GM23338 (cell line): ENCODE results near the gene KDM4C. TPM values are rescaled to one million over a fixed set of nuclear protein-coding genes. Genes with fewer than 3 reads are reported as not detected.
A peak's percentile ranks its signal among the peaks of the same experiment; 100 is the strongest.

Experiments used
- ATAC-seq: fragments of 200-7000 bp; cut with Tn5 transposase; 3 replicates; pipeline ENCODE4 v1.9.1; 2020
- DNase-seq: peaks from one replicate; pipeline ENCODE4 v3.0.0-alpha.2; 2015; ENCODE audit warnings: low spot score
- H2AFZ ChIP-seq: fragments of 200-600 bp; sonication (generic); 2 replicates; pipeline ENCODE4 v1.8.0; 2016; ENCODE audit warnings: antibody characterized with exemption, mild to moderate bottlenecking, moderate library complexity
- H3F3A ChIP-seq: fragments of 200-600 bp; sonication (generic); replicated peaks from 2 replicates; pipeline ENCODE4 v1.8.0; 2017; ENCODE audit warnings: antibody characterized with exemption, mixed run types, low read depth
- H3K27ac ChIP-seq: fragments of 200-600 bp; sonication (generic); 2 replicates; pipeline ENCODE4 v1.6.1; 2016; ENCODE audit warnings: low read depth
- H3K27me3 ChIP-seq: fragments of 200-600 bp; sonication (generic); 2 replicates; pipeline ENCODE4 v1.8.0; 2016; ENCODE audit warnings: mild to moderate bottlenecking, mixed run types, moderate library complexity; ENCODE audit not compliant: insufficient read depth
- H3K36me3 ChIP-seq: fragments of 200-600 bp; sonication (generic); 2 replicates; pipeline ENCODE4 v1.8.0; 2016; ENCODE audit warnings: mild to moderate bottlenecking; ENCODE audit not compliant: insufficient read depth
- H3K4me1 ChIP-seq: fragments of 200-600 bp; sonication (generic); 2 replicates; pipeline ENCODE4 v1.8.0; 2016; ENCODE audit warnings: mild to moderate bottlenecking, moderate library complexity; ENCODE audit not compliant: insufficient read depth
- H3K4me2 ChIP-seq: fragments of 200-600 bp; sonication (generic); 2 replicates; pipeline ENCODE4 v1.7.1; 2017; ENCODE audit warnings: mixed run types
- H3K4me3 ChIP-seq: fragments of 200-600 bp; sonication (generic); 2 replicates; pipeline ENCODE4 v1.6.1; 2016; ENCODE audit warnings: mixed run types
- H3K79me2 ChIP-seq: fragments of 200-600 bp; sonication (generic); replicated peaks from 2 replicates; pipeline ENCODE4 v1.8.0; 2017; ENCODE audit warnings: mild to moderate bottlenecking; ENCODE audit not compliant: insufficient read depth
- H3K9me2 ChIP-seq: fragments of 200-600 bp; sonication (generic); 2 replicates; pipeline ENCODE4 v1.8.0; 2017; ENCODE audit not compliant: insufficient read depth
- H4K20me1 ChIP-seq: fragments of 200-600 bp; sonication (generic); replicated peaks from 2 replicates; pipeline ENCODE4 v1.8.0; 2017; ENCODE audit warnings: mild to moderate bottlenecking; ENCODE audit not compliant: insufficient read depth
- H3K27ac Mint-ChIP-seq: 2 replicates; pipeline ENCODE4 v1.8.0; 2020; ENCODE audit warnings: inconsistent platforms, mild to moderate bottlenecking, moderate library complexity, mixed read lengths
- H3K27me3 Mint-ChIP-seq: 3 replicates; pipeline ENCODE4 v1.8.0; 2022; ENCODE audit warnings: low read depth, mild to moderate bottlenecking, moderate library complexity, mixed read lengths, inconsistent platforms; ENCODE audit not compliant: insufficient read depth, poor library complexity
- H3K36me3 Mint-ChIP-seq: 3 replicates; pipeline ENCODE4 v1.8.0; 2021; ENCODE audit warnings: low read depth, mild to moderate bottlenecking, inconsistent platforms, moderate library complexity, mixed read lengths
- H3K4me1 Mint-ChIP-seq: 3 replicates; pipeline ENCODE4 v1.8.0; 2020; ENCODE audit warnings: mild to moderate bottlenecking, inconsistent platforms, mixed read lengths
- H3K4me3 Mint-ChIP-seq: 3 replicates; pipeline ENCODE4 v1.8.0; 2021; ENCODE audit warnings: moderate library complexity, mild to moderate bottlenecking, inconsistent platforms, mixed read lengths
- H3K9me3 Mint-ChIP-seq: 3 replicates; pipeline ENCODE4 v1.8.0; 2020; ENCODE audit warnings: moderate library complexity, mild to moderate bottlenecking, inconsistent platforms, mixed read lengths
- CREB1 ChIP-seq: fragments of 250-450 bp; sonication (Bioruptor Pico); IDR thresholded peaks from 2 replicates; pipeline ENCODE4 v1.5.0; 2020; ENCODE audit warnings: low read depth, mild to moderate bottlenecking, moderate library complexity
- CTCF ChIP-seq, 2 experiments: fragments of 200-600 bp in 1 of 2; sonication (generic) in 1 of 2; conservative IDR thresholded peaks; 2 replicates each; pipeline versions ENCODE4 v1.5.1 to v1.6.1; 2016 to 2017; ENCODE audit warnings: antibody characterized with exemption in 2 of 2, low read depth in 2 of 2, mild to moderate bottlenecking in 2 of 2, moderate library complexity in 1 of 2
- EZH2 ChIP-seq: fragments of 200-600 bp; sonication (generic); IDR thresholded peaks from one replicate; pipeline ENCODE4 v1.8.0; 2017; ENCODE audit warnings: antibody characterized with exemption, mild to moderate bottlenecking, low read depth; ENCODE audit not compliant: unreplicated experiment
- NANOG ChIP-seq: IDR thresholded peaks from 2 replicates; pipeline ENCODE4 v1.6.1; 2016; ENCODE audit warnings: antibody characterized with exemption, borderline replicate concordance
- POLR2AphosphoS5 ChIP-seq: IDR thresholded peaks from 2 replicates; pipeline ENCODE4 v1.6.1; 2016; ENCODE audit warnings: antibody characterized with exemption, low read depth
- REST ChIP-seq: IDR thresholded peaks from one replicate; pipeline ENCODE4 v1.6.1; 2018; ENCODE audit warnings: antibody characterized with exemption; ENCODE audit not compliant: unreplicated experiment
- STAT1 ChIP-seq: IDR thresholded peaks from one replicate; pipeline ENCODE4 v1.6.1; 2016; ENCODE audit warnings: antibody characterized with exemption; ENCODE audit not compliant: unreplicated experiment
- ZNF331 ChIP-seq: fragments of 250-450 bp; sonication (Bioruptor Pico); IDR thresholded peaks from 2 replicates; pipeline ENCODE4 v1.5.0; 2020; ENCODE audit warnings: low read depth, mild to moderate bottlenecking, moderate library complexity
- ZNF462 ChIP-seq: fragments of 250-450 bp; sonication (Bioruptor Pico); IDR thresholded peaks from 2 replicates; pipeline ENCODE4 v1.5.0; 2020; ENCODE audit warnings: mild to moderate bottlenecking, moderate library complexity
- polyA plus RNA-seq: library from polyadenylated mRNA; unstranded; fragments of >200 nt; fragmentation: Nextera tagmentation; extraction: Ambion mirVana; gene quantifications from 2 replicates; pipeline ENCODE4 v1.2.1, GENCODE V29; 2016
- total RNA-seq: library from RNA; depleted of rRNA; stranded (reverse); fragments of >200 nt; shearing (Covaris generic); gene quantifications from 2 replicates; pipeline ENCODE4 v1.2.3, GENCODE V29; 2014

The KDM4C gene
- total and polyA plus RNA-seq, 2 experiments from 2014 or later = 12.0 to 43.8 TPM

- Histone ChIP-seq H3K4me2 (no peak overlapping the region), H3F3A (no peaks in the 10 kb centered on the region), H3K27me3 (no peaks in the 10 kb centered on the region), H2AFZ (no peak overlapping the region), H3K27ac (no peak overlapping the region), H3K79me2 (no peaks in the 10 kb centered on the region), H3K4me3 (no peak overlapping the region), H3K9me2 (no peaks in the 10 kb centered on the region), H4K20me1 (no peaks in the 10 kb centered on the region), H3K36me3 (no peaks in the 10 kb centered on the region), H3K4me1 (peaks cover 6% of the 10 kb centered on the region; the same call in 1 of the 2 replicates)
- DNase-seq (no peak), ATAC-seq (no peak)
- Mint-ChIP-seq H3K27me3 (peaks cover 5% of the 10 kb centered on the region), H3K36me3 (peaks cover 3% of the 10 kb centered on the region; the same call in 1 of the 3 replicates), H3K9me3 (no peaks in the 10 kb centered on the region), H3K27ac (no peak overlapping the region), H3K4me3 (no peak overlapping the region), H3K4me1 (peaks cover 17% of the 10 kb centered on the region; the same call in 2 of the 3 replicates)
- TF ChIP-seq EZH2 = no peak
- no peak for TF ChIP-seq POLR2AphosphoS5
- TF ChIP-seq CTCF (conservative IDR thresholded peaks at IDR 0.05; ENCODE audit: low read depth in 2 of 2) = no peak
- no peak for TF ChIP-seq REST
- TF ChIP-seq ZNF331 (CRISPR knock-in tag) = no peak
- no peak for TF ChIP-seq CREB1 (CRISPR knock-in tag)
- no peak for TF ChIP-seq STAT1
- TF ChIP-seq NANOG = no peak
These were observed 374.8 kb downstream of the KDM4C start for GRCh38 chr9:7132605-7133004.

GRCh38 chr9:7135735-7136134 is 378.0 kb downstream of the KDM4C start:
- no peaks in the 10 kb centered on the region for H3F3A ChIP-seq
- Mint-ChIP-seq H3K27me3 (peaks cover 2% of the 10 kb centered on the region), H3K27ac (no peak overlapping the region), H3K36me3 (no peaks in the 10 kb centered on the region), H3K9me3 (no peaks in the 10 kb centered on the region), H3K4me3 (no peak overlapping the region), H3K4me1 (no peaks in the 10 kb centered on the region)
- no peaks in the 10 kb centered on the region for H3K36me3 ChIP-seq
- H2AFZ ChIP-seq = no peak overlapping the region
- ATAC-seq = peak; percentile 38; the same call in 1 of the 3 replicates
- H3K9me2 ChIP-seq = no peaks in the 10 kb centered on the region
- no peak overlapping the region for H3K4me2 ChIP-seq
- H3K27me3 ChIP-seq = no peaks in the 10 kb centered on the region
- H3K79me2 ChIP-seq = no peaks in the 10 kb centered on the region
- no peak for DNase-seq
- no peak overlapping the region for H3K27ac ChIP-seq
- no peaks in the 10 kb centered on the region for H4K20me1 ChIP-seq
- no peaks in the 10 kb centered on the region for H3K4me1 ChIP-seq
- no peak overlapping the region for H3K4me3 ChIP-seq
- no peak for TF ChIP-seq ZNF462 (CRISPR knock-in tag)
